ENCODE results near the gene ZSWIM1. TPM values are rescaled to one million over a fixed set of nuclear protein-coding genes. Genes with fewer than 3 reads are reported as not detected.
A peak's percentile ranks its signal among the peaks of the same experiment; 100 is the strongest.

ZSWIM1 gene
- 1 to 10 TPM; 5.5 to 9.9 (median 7.0) TPM for total RNA-seq

GRCh38 chr20:45880988-45881788 lies at the start of gene ZSWIM1:
Gene ZSWIM1, plus strand, starts transcription at chr20:45881227. Its CDS starts 1,366 bp downstream, at chr20:45882593.
- DNase-seq (ENCODE audit: low spot score), result peak; percentile 100
- TF ChIP-seq CTCF (IDR thresholded peaks at IDR 0.05), result no peak
- peak; percentile 90 for ATAC-seq (ENCODE audit: low FRiP score)

- no peak for TF ChIP-seq CTCF (IDR thresholded peaks at IDR 0.05)
- no peak for DNase-seq (ENCODE audit: low spot score)
- ATAC-seq (ENCODE audit: low FRiP score), result no peak
Observed at GRCh38 chr20:45832619-45833018, 48.4 kb upstream of the ZSWIM1 start.

- ATAC-seq (ENCODE audit: low FRiP score), result peak; percentile 91
- no peak for TF ChIP-seq CTCF (IDR thresholded peaks at IDR 0.05)
- peak; percentile 66 for DNase-seq (ENCODE audit: low spot score)
Observed at GRCh38 chr20:45833030-45833882, 47.8 kb upstream of the ZSWIM1 start, which contains the start of gene SNX21. Gene SNX21, plus strand, starts transcription at chr20:45833799. Its CDS starts 121 bp downstream, at chr20:45833920.

- DNase-seq (ENCODE audit: low spot score) (no peak), ATAC-seq (ENCODE audit: low FRiP score) (peak; percentile 88)
- TF ChIP-seq CTCF (IDR thresholded peaks at IDR 0.05), result no peak
Observed at GRCh38 chr20:45833883-45834796, 46.9 kb upstream of the ZSWIM1 start.

GRCh38 chr20:45834797-45835161 lies 46.2 kb upstream of the ZSWIM1 start:
- DNase-seq (ENCODE audit: low spot score), result no peak
- ATAC-seq (ENCODE audit: low FRiP score), result no peak
- TF ChIP-seq CTCF (IDR thresholded peaks at IDR 0.05), result no peak

- no peak for ATAC-seq (ENCODE audit: low FRiP score)
- no peak for TF ChIP-seq CTCF (IDR thresholded peaks at IDR 0.05)
- no peak for DNase-seq (ENCODE audit: low spot score)
Observed at GRCh38 chr20:45835329-45835765, 45.7 kb upstream of the ZSWIM1 start.
